Measurements from ENCODE around the gene VPS13D.

DNA sequence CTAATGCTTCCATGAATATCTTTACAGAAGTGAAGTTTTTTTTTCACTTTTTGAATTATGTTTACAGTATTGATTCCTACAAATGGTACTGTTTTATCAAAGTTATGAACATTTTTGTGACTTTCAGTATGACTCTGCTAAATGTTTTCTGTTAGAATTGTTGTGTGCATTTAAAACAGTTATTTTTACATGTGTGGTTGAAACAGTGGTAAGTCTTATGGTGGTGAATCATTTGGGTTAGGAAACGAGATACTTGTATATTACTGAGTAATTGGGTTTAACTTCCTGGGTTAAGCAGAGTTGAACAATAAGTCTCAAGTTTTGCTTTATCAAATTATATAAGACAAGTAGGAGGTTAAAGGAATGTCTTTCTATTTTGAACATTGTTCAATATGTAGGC, 66.8 kb downstream of the VPS13D start:
- TF ChIP-seq, protein P1, sequence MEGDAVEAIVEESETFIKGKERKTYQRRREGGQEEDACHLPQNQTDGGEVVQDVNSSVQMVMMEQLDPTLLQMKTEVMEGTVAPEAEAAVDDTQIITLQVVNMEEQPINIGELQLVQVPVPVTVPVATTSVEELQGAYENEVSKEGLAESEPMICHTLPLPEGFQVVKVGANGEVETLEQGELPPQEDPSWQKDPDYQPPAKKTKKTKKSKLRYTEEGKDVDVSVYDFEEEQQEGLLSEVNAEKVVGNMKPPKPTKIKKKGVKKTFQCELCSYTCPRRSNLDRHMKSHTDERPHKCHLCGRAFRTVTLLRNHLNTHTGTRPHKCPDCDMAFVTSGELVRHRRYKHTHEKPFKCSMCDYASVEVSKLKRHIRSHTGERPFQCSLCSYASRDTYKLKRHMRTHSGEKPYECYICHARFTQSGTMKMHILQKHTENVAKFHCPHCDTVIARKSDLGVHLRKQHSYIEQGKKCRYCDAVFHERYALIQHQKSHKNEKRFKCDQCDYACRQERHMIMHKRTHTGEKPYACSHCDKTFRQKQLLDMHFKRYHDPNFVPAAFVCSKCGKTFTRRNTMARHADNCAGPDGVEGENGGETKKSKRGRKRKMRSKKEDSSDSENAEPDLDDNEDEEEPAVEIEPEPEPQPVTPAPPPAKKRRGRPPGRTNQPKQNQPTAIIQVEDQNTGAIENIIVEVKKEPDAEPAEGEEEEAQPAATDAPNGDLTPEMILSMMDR (IDR thresholded peaks at IDR 0.05 in 8 of 11, conservative IDR thresholded peaks at IDR 0.05 in 3 of 11), result no peak
- no peak for TF ChIP-seq POLR2A (IDR thresholded peaks at IDR 0.05)
